Measurements from ENCODE around the gene UNC5A.

The UNC5A gene

DNA sequence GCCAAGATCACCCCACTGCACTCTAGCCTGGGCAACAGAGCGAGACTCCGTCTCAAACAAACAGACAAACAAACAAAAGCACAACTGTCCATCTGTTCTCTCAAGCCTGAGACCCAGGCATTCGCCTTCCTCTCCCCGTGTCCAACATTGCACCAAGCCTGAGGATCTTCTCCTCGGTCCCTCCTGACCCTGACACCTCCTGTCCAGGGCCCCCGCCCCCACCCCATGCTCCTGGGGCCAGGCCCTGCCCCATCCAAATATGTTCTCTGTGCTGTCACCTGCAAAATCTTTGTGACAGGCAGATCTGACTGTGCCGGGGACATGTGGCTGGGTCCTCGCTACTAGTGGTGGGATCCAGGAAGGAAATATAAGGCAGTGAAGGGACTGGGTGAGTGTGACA is 33.4 kb upstream of the UNC5A start:
- no peak for DNase-seq
- ChIA-PET CTCF (no interaction called here), POLR2A (no interaction called here)
- H3K4me1 ChIP-seq (ENCODE audit: control extremely low read depth in 1 of 4, control insufficient read depth in 4 of 4, insufficient read depth in 4 of 4, low read length in 3 of 4) = no peaks in the 10 kb centered on the region
- no peak overlapping the region for H3K27ac ChIP-seq (ENCODE audit: insufficient read depth in 1 of 2, low read depth in 1 of 2, low read length in 2 of 2, poor library complexity in 1 of 2, severe bottlenecking in 2 of 2)
- peaks cover 0 to 10% (median 0%) of the 10 kb centered on the region in 5 experiments for H3K9me3 ChIP-seq (ENCODE audit: control extremely low read depth in 1 of 5, control insufficient read depth in 4 of 5, insufficient read depth in 2 of 5, low read depth in 1 of 5, low read length in 4 of 5)
- H3K27me3 ChIP-seq (replicated peaks in 2 of 5; ENCODE audit: control insufficient read depth in 4 of 5, insufficient read depth in 5 of 5, low read length in 4 of 5) = peaks cover 0 to 77% (median 8%) of the 10 kb centered on the region in 5 experiments
- H3K4me3 ChIP-seq (ENCODE audit: control insufficient read depth in 1 of 7, extremely low read depth in 1 of 7, insufficient read depth in 4 of 7, low read depth in 2 of 7, low read length in 6 of 7) = no peak overlapping the region
- WGBS (ENCODE audit: insufficient coverage) = 91% methylated on average over 7 of the region's 8 CpGs
- H3K36me3 ChIP-seq (ENCODE audit: control insufficient read depth in 4 of 4, insufficient read depth in 4 of 4, low read length in 3 of 4) = no peaks in the 10 kb centered on the region

DNA sequence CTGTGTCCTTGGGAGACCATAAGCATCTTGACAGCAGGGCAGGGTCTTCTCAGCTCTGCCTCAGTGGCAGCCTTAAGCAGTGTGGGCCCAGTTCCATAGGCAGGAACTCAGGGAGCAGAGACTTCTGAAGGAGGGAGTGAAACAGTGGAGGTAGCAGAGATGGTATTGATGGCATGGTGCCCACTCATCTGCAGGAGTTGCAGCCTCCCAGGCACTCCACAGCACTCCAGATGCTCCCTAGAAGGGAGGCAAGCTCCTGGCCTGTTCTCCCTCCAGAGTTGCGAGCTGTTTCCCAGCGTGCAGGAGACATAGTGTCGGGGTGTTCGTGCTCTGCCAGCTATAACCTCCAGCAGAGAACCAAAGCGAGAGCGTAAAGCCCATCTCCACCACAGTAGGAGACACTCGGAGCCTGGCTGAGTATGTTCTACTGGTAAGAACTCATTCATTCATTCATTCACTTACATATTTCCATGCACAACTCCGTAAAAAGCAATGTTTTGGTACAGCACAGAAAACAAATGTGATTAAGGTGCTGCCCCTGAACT is 31.4 kb upstream of the UNC5A start:
- CTCF ChIA-PET = no interaction called here
- peaks cover 0 to 62% (median 7%) of the 10 kb centered on the region in 5 experiments for H3K27me3 ChIP-seq (replicated peaks in 2 of 5; ENCODE audit: control insufficient read depth in 4 of 5, insufficient read depth in 5 of 5, low read length in 4 of 5)
- no peaks in the 10 kb centered on the region for H3K36me3 ChIP-seq (ENCODE audit: control insufficient read depth in 4 of 4, insufficient read depth in 4 of 4, low read length in 3 of 4)
- POLR2A ChIA-PET = no interaction called here
- H3K4me3 ChIP-seq (ENCODE audit: control insufficient read depth in 1 of 7, extremely low read depth in 1 of 7, insufficient read depth in 4 of 7, low read depth in 2 of 7, low read length in 6 of 7) = no peak overlapping the region
- no peak for DNase-seq
- H3K4me1 ChIP-seq (ENCODE audit: control extremely low read depth in 1 of 4, control insufficient read depth in 4 of 4, insufficient read depth in 4 of 4, low read length in 3 of 4) = no peaks in the 10 kb centered on the region
- no peak overlapping the region for H3K27ac ChIP-seq (ENCODE audit: insufficient read depth in 1 of 2, low read depth in 1 of 2, low read length in 2 of 2, poor library complexity in 1 of 2, severe bottlenecking in 2 of 2)
- WGBS (ENCODE audit: insufficient coverage) = 92% methylated on average over 5 of the region's 8 CpGs
- no peaks in the 10 kb centered on the region for H3K9me3 ChIP-seq (ENCODE audit: control extremely low read depth in 1 of 5, control insufficient read depth in 4 of 5, insufficient read depth in 2 of 5, low read depth in 1 of 5, low read length in 4 of 5)

DNA sequence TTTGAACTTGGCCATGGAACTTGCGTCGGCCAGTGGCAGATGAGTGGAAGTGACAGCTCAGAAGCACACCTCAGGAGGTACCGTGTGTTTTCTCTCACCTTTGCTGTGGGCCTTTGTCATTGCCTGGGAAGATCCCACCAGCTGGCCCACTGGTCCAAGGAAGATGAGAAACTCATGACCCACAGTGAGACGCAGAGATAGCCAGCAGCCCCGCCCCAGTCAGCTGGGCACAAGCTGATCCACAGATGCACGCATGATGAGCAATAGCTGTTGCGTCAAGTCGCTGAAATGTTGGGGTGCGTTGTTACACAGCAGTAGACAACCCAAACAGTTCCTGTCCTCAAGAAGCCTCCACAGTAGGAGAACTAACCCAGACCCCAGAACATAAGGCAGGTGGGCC is 30.8 kb upstream of the UNC5A start:
- Histone ChIP-seq H3K27me3 (replicated peaks in 2 of 5; ENCODE audit: control insufficient read depth in 4 of 5, insufficient read depth in 5 of 5, low read length in 4 of 5) (peaks cover 0 to 60% (median 7%) of the 10 kb centered on the region in 5 experiments), H3K9me3 (ENCODE audit: control extremely low read depth in 1 of 5, control insufficient read depth in 4 of 5, insufficient read depth in 2 of 5, low read depth in 1 of 5, low read length in 4 of 5) (no peaks in the 10 kb centered on the region), H3K36me3 (ENCODE audit: control insufficient read depth in 4 of 4, insufficient read depth in 4 of 4, low read length in 3 of 4) (no peaks in the 10 kb centered on the region), H3K4me3 (ENCODE audit: control insufficient read depth in 1 of 7, extremely low read depth in 1 of 7, insufficient read depth in 4 of 7, low read depth in 2 of 7, low read length in 6 of 7) (no peak overlapping the region), H3K27ac (ENCODE audit: insufficient read depth in 1 of 2, low read depth in 1 of 2, low read length in 2 of 2, poor library complexity in 1 of 2, severe bottlenecking in 2 of 2) (no peak overlapping the region), H3K4me1 (ENCODE audit: control extremely low read depth in 1 of 4, control insufficient read depth in 4 of 4, insufficient read depth in 4 of 4, low read length in 3 of 4) (no peaks in the 10 kb centered on the region)
- ChIA-PET POLR2A (no interaction called here), CTCF (interaction anchor here (0.6 kb wide), 1 partner anchor 135 kb away, joined by 3 read pairs; no protein-coding TSS in a partner anchor)
- no peak for DNase-seq
- 96% methylated on average over 8 of the region's 9 CpGs for WGBS (ENCODE audit: insufficient coverage)

DNA sequence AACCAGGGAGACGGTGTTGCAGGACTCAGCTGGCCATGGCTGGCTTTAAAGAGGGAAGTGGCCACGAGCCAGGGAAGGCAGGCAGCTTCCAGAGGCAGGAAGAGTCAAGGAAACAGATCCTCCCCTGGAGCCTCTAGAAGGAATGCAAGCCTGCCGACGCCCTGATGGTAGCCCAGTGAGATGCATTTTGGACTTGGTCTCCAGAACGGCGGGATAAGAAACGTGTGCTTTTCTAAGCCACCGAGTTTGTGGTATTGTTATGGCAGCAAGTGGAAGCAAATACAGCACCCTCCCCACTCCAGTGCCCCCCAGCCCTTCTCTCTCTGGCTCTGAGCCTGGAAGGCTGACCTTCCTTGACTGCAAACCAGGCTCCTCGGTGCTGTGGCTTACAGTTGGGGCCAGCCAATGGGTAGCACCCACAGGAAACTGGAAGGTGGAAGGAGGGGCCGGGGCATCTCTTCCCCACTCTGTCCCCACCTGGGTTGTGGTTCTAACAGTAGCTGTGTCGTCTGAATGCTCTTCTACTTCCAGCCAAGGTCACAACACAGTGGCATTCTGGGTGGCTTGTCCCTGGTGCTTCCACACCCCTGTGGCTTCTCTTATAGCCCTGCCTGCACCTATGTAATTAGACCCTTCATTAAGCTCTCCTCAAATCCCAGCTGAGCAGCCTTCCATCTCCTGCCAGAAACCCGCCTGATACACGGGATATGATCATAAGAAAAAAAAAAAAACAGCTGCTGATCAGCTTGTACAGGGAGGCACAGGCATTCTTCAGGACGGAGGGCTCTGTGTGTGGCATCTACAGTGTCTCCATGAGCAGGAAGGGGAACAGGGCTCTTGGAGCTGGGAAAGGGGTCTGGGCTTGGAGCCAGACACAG is 29.9 kb upstream of the UNC5A start:
- ChIA-PET POLR2A (no interaction called here), CTCF (interaction anchor here (0.6 kb wide), 1 partner anchor 135 kb away, joined by 3 read pairs; no protein-coding TSS in a partner anchor)
- Histone ChIP-seq H3K36me3 (ENCODE audit: control insufficient read depth in 4 of 4, insufficient read depth in 4 of 4, low read length in 3 of 4) (no peaks in the 10 kb centered on the region), H3K27me3 (replicated peaks in 2 of 5; ENCODE audit: control insufficient read depth in 4 of 5, insufficient read depth in 5 of 5, low read length in 4 of 5) (peaks cover 0 to 60% (median 9%) of the 10 kb centered on the region in 5 experiments), H3K9me3 (ENCODE audit: control extremely low read depth in 1 of 5, control insufficient read depth in 4 of 5, insufficient read depth in 2 of 5, low read depth in 1 of 5, low read length in 4 of 5) (no peaks in the 10 kb centered on the region), H3K27ac (ENCODE audit: insufficient read depth in 1 of 2, low read depth in 1 of 2, low read length in 2 of 2, poor library complexity in 1 of 2, severe bottlenecking in 2 of 2) (no peak overlapping the region), H3K4me1 (ENCODE audit: control extremely low read depth in 1 of 4, control insufficient read depth in 4 of 4, insufficient read depth in 4 of 4, low read length in 3 of 4) (no peaks in the 10 kb centered on the region), H3K4me3 (ENCODE audit: control insufficient read depth in 1 of 7, extremely low read depth in 1 of 7, insufficient read depth in 4 of 7, low read depth in 2 of 7, low read length in 6 of 7) (no peak overlapping the region)
- no peak for DNase-seq
- 73% methylated on average over 9 of the region's 14 CpGs for WGBS (ENCODE audit: insufficient coverage)

DNA sequence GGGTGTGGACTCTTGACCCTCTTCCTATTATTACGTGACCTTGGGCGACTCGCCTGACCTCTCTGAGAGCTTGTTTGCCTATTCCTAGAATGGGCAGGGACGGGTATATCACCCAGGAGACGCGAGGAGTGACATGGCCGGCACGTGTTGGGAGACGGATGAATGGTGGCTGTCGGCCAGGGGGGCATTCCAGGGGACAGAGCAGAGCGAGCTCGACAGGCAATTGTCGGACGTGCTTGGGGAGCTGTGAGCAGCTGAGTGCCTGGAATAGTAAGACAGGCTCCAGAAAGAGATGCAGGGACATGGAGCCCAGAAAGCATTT is 29.3 kb upstream of the UNC5A start:
- Histone ChIP-seq H3K27ac (ENCODE audit: insufficient read depth in 1 of 2, low read depth in 1 of 2, low read length in 2 of 2, poor library complexity in 1 of 2, severe bottlenecking in 2 of 2) (no peak overlapping the region), H3K36me3 (ENCODE audit: control insufficient read depth in 4 of 4, insufficient read depth in 4 of 4, low read length in 3 of 4) (no peaks in the 10 kb centered on the region), H3K4me1 (ENCODE audit: control extremely low read depth in 1 of 4, control insufficient read depth in 4 of 4, insufficient read depth in 4 of 4, low read length in 3 of 4) (no peaks in the 10 kb centered on the region), H3K9me3 (ENCODE audit: control extremely low read depth in 1 of 5, control insufficient read depth in 4 of 5, insufficient read depth in 2 of 5, low read depth in 1 of 5, low read length in 4 of 5) (no peaks in the 10 kb centered on the region), H3K4me3 (ENCODE audit: control insufficient read depth in 1 of 7, extremely low read depth in 1 of 7, insufficient read depth in 4 of 7, low read depth in 2 of 7, low read length in 6 of 7) (no peak overlapping the region), H3K27me3 (replicated peaks in 2 of 5; ENCODE audit: control insufficient read depth in 4 of 5, insufficient read depth in 5 of 5, low read length in 4 of 5) (peaks cover 0 to 61% (median 9%) of the 10 kb centered on the region in 5 experiments)
- no peak for DNase-seq
- CTCF ChIA-PET = no interaction called here
- POLR2A ChIA-PET = no interaction called here
- WGBS (ENCODE audit: insufficient coverage) = 83% methylated on average over 14 of the region's 14 CpGs

DNA sequence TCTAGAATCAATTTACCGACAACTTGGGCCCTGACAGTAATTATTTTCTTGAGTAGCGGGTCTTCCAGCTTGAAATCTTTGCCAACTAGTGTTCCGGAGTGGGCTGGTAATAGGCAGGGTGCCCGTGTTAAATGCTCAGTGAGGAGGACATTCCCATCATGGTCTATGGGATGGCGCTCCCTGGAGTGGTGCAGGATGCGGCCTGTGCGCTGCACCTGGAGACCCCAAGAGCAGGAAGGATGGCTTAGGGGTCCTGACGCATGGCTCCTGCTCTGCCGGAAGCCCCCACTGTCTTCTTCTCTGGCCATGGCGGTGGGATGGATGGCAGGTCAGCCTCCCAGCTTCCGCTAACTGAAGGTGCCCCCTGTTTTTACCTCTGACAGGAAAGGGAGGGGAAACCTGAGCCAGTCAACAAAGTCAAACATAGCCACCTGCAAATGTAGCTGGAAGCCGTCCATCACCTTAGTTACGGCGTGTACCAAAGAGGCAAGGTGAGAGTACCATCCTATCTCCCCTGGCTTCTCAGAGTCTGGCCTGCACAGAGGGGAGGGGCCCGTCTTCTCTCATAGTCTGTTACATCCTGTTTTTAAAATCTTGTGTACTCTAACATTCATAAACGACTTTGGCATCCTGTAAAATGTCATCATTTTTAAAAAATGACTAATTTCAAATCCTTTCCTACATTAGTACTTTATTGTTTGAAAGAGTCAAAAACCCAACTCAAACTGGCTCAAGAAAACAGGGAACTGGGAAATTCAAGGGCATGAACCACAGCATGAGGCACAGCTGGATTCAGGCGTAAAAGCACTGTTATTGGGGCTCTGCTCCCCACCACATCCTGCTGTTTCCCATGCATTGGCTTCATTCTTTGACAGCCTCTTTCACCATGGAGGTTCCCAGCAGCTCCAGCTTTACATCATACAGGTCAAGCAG is 28.5 kb upstream of the UNC5A start:
- Histone ChIP-seq H3K4me3 (ENCODE audit: control insufficient read depth in 1 of 7, extremely low read depth in 1 of 7, insufficient read depth in 4 of 7, low read depth in 2 of 7, low read length in 6 of 7) (no peak overlapping the region), H3K36me3 (ENCODE audit: control insufficient read depth in 4 of 4, insufficient read depth in 4 of 4, low read length in 3 of 4) (no peaks in the 10 kb centered on the region), H3K4me1 (ENCODE audit: control extremely low read depth in 1 of 4, control insufficient read depth in 4 of 4, insufficient read depth in 4 of 4, low read length in 3 of 4) (no peaks in the 10 kb centered on the region), H3K27me3 (replicated peaks in 2 of 5; ENCODE audit: control insufficient read depth in 4 of 5, insufficient read depth in 5 of 5, low read length in 4 of 5) (peaks cover 0 to 65% (median 11%) of the 10 kb centered on the region in 5 experiments), H3K9me3 (ENCODE audit: control extremely low read depth in 1 of 5, control insufficient read depth in 4 of 5, insufficient read depth in 2 of 5, low read depth in 1 of 5, low read length in 4 of 5) (no peaks in the 10 kb centered on the region), H3K27ac (ENCODE audit: insufficient read depth in 1 of 2, low read depth in 1 of 2, low read length in 2 of 2, poor library complexity in 1 of 2, severe bottlenecking in 2 of 2) (no peak overlapping the region)
- CTCF ChIA-PET = no interaction called here
- no peak for DNase-seq
- 93% methylated on average over 11 of the region's 17 CpGs for WGBS (ENCODE audit: insufficient coverage)
- POLR2A ChIA-PET = no interaction called here
